ENCODE results near the gene ATP6V0B.

Gene ATP6V0B

GRCh38 chr1:43942411-43942810 lies 32.3 kb upstream of the ATP6V0B start:
- no peak for DNase-seq

GRCh38 chr1:43944860-43945259 lies 29.9 kb upstream of the ATP6V0B start:
- no peak for DNase-seq

- no peak for DNase-seq
These were observed 29.0 kb upstream of the ATP6V0B start for GRCh38 chr1:43945674-43946235.

- peak; percentile 100 for DNase-seq
These were observed 28.3 kb upstream of the ATP6V0B start, which contains the start of gene IPO13 for GRCh38 chr1:43946236-43947060. Gene IPO13, plus strand, starts transcription at chr1:43946950. Its CDS starts 651 bp downstream, at chr1:43947601.

- DNase-seq, result no peak
These were observed 27.5 kb upstream of the ATP6V0B start for GRCh38 chr1:43947061-43947873.

GRCh38 chr1:43947874-43948437 lies 26.8 kb upstream of the ATP6V0B start:
- DNase-seq, result no peak

GRCh38 chr1:43949678-43950077 lies 25.1 kb upstream of the ATP6V0B start:
- DNase-seq, result no peak

- DNase-seq, result no peak
These were observed 23.5 kb upstream of the ATP6V0B start for GRCh38 chr1:43951021-43951985.

- DNase-seq, result peak; percentile 21
These were observed 21.9 kb upstream of the ATP6V0B start for GRCh38 chr1:43952731-43953346.

GRCh38 chr1:43953361-43953760 lies 21.4 kb upstream of the ATP6V0B start:
- DNase-seq, result no peak

GRCh38 chr1:43954036-43954435 lies 20.7 kb upstream of the ATP6V0B start:
- no peak for DNase-seq

- no peak for DNase-seq
These were observed 18.5 kb upstream of the ATP6V0B start for GRCh38 chr1:43956234-43956633.

GRCh38 chr1:43957407-43958040 lies 17.2 kb upstream of the ATP6V0B start:
- no peak for DNase-seq

GRCh38 chr1:43958351-43959255 lies 16.2 kb upstream of the ATP6V0B start:
- no peak for DNase-seq

GRCh38 chr1:43960798-43961197 lies 14.0 kb upstream of the ATP6V0B start:
- DNase-seq, result no peak

GRCh38 chr1:43961692-43962091 lies 13.1 kb upstream of the ATP6V0B start:
- DNase-seq, result no peak

- no peak for DNase-seq
These were observed 12.4 kb upstream of the ATP6V0B start for GRCh38 chr1:43962324-43962723.

- DNase-seq, result no peak
These were observed 11.8 kb upstream of the ATP6V0B start for GRCh38 chr1:43963006-43963405.

- DNase-seq, result no peak
These were observed 10.9 kb upstream of the ATP6V0B start for GRCh38 chr1:43963890-43964289.
